ENCODE data around the gene WDR70. TPM values are rescaled to one million over a fixed set of nuclear protein-coding genes. Genes with fewer than 3 reads are reported as not detected.
"Not testable (repeated sequence)": the region's sequence is repeated elsewhere in the genome, so short reads cannot be mapped to it uniquely, and the experiment has no call there.

Gene WDR70
- total RNA-seq, 1 donor from 2014 or later = 34.5 TPM

- DNase-seq = no peak
Measured at GRCh38 chr5:37575541-37576489, 196.7 kb downstream of the WDR70 start.

GRCh38 chr5:37576552-37576951 lies 197.4 kb downstream of the WDR70 start:
- DNase-seq = no peak

- no peak for DNase-seq
Measured at GRCh38 chr5:37578176-37578575, 199.1 kb downstream of the WDR70 start.

GRCh38 chr5:37580106-37580505 lies 201.0 kb downstream of the WDR70 start:
- no peak for DNase-seq

GRCh38 chr5:37582202-37582601 lies 203.1 kb downstream of the WDR70 start:
- no peak for DNase-seq

GRCh38 chr5:37593292-37593691 lies 214.2 kb downstream of the WDR70 start:
- DNase-seq = not testable (repeated sequence)

- DNase-seq = not testable (repeated sequence)
Measured at GRCh38 chr5:37594864-37595263, 215.7 kb downstream of the WDR70 start.

- no peak for DNase-seq
Measured at GRCh38 chr5:37598733-37599132, 219.6 kb downstream of the WDR70 start.

- DNase-seq = no peak
Measured at GRCh38 chr5:37601163-37601562, 222.0 kb downstream of the WDR70 start.

GRCh38 chr5:37603072-37603471 lies 224.0 kb downstream of the WDR70 start:
- DNase-seq = no peak

- no peak for DNase-seq
Measured at GRCh38 chr5:37604290-37604689, 225.2 kb downstream of the WDR70 start.

GRCh38 chr5:37606148-37606547 lies 227.0 kb downstream of the WDR70 start:
- DNase-seq = no peak

GRCh38 chr5:37606632-37607248 lies 227.6 kb downstream of the WDR70 start:
- DNase-seq = no peak

GRCh38 chr5:37615184-37615583 lies 236.1 kb downstream of the WDR70 start:
- peak; percentile 72 for DNase-seq

GRCh38 chr5:37619353-37619752 lies 240.2 kb downstream of the WDR70 start:
- DNase-seq = no peak

GRCh38 chr5:37622354-37622753 lies 243.2 kb downstream of the WDR70 start:
- DNase-seq = not testable (repeated sequence)

- no peak for DNase-seq
Measured at GRCh38 chr5:37626266-37626665, 247.1 kb downstream of the WDR70 start.

- no peak for DNase-seq
Measured at GRCh38 chr5:37628876-37629275, 249.8 kb downstream of the WDR70 start.

- DNase-seq = no peak
Measured at GRCh38 chr5:37631939-37632338, 252.8 kb downstream of the WDR70 start.

- DNase-seq = no peak
Measured at GRCh38 chr5:37637165-37637845, 258.2 kb downstream of the WDR70 start.

- DNase-seq = no peak
Measured at GRCh38 chr5:37638897-37639296, 259.8 kb downstream of the WDR70 start.

GRCh38 chr5:37640088-37640487 lies 261.0 kb downstream of the WDR70 start:
- DNase-seq = no peak

- no peak for DNase-seq
Measured at GRCh38 chr5:37641933-37642332, 262.8 kb downstream of the WDR70 start.
